Loucy (cell line): ENCODE measurements around the gene KLLN.
A peak's percentile ranks its signal among the peaks of the same experiment; 100 is the strongest.

Experiments used
- H2AFZ ChIP-seq: fragments of 200-600 bp; sonication (generic); 2 replicates; pipeline ENCODE4 v1.6.0; 2016; ENCODE audit warnings: antibody characterized with exemption, mild to moderate bottlenecking, low read length, moderate library complexity
- H3F3A ChIP-seq: fragments of 200-600 bp; 2 replicates; pipeline ENCODE4 v1.6.0; 2016; ENCODE audit warnings: antibody characterized with exemption, low read depth, mild to moderate bottlenecking
- H3K27me3 ChIP-seq: fragments of 200-600 bp; sonication (generic); 2 replicates; pipeline ENCODE4 v1.6.1; 2014; ENCODE audit warnings: low read length, mild to moderate bottlenecking; ENCODE audit not compliant: insufficient read depth, poor library complexity, severe bottlenecking
- H3K36me3 ChIP-seq: fragments of 200-600 bp; sonication (generic); 2 replicates; pipeline ENCODE4 v1.6.1; 2016; ENCODE audit warnings: low read length; ENCODE audit not compliant: insufficient read depth
- H3K4me1 ChIP-seq: fragments of 200-600 bp; sonication (generic); 2 replicates; pipeline ENCODE4 v1.5.1; 2014; ENCODE audit warnings: low read length, mild to moderate bottlenecking; ENCODE audit not compliant: insufficient read depth, poor library complexity, severe bottlenecking
- H3K4me2 ChIP-seq: fragments of 200-600 bp; sonication (generic); 2 replicates; pipeline ENCODE4 v1.6.0; 2014; ENCODE audit warnings: antibody characterized with exemption, low read length, low read depth, mild to moderate bottlenecking; ENCODE audit not compliant: poor library complexity, severe bottlenecking
- H3K4me3 ChIP-seq: fragments of 200-600 bp; sonication (generic); 2 replicates; pipeline ENCODE4 v1.5.1; 2014; ENCODE audit warnings: low read length, mild to moderate bottlenecking, mixed read lengths; ENCODE audit not compliant: poor library complexity, severe bottlenecking
- H3K79me2 ChIP-seq: fragments of 200-600 bp; sonication (generic); 2 replicates; pipeline ENCODE4 v1.6.1; 2014; ENCODE audit warnings: low read length; ENCODE audit not compliant: insufficient read depth
- H3K9ac ChIP-seq: fragments of 200-600 bp; sonication (generic); 2 replicates; pipeline ENCODE4 v1.6.0; 2014; ENCODE audit warnings: mild to moderate bottlenecking, low read depth, low read length, moderate library complexity; ENCODE audit not compliant: poor library complexity, severe bottlenecking
- H3K9me2 ChIP-seq: fragments of 200-600 bp; sonication (generic); replicated peaks from 2 replicates; pipeline ENCODE4 v1.6.1; 2016; ENCODE audit warnings: low read depth, low read length, mixed read lengths
- H3K9me3 ChIP-seq: fragments of 200-600 bp; sonication (generic); 2 replicates; pipeline ENCODE4 v1.6.1; 2014; ENCODE audit warnings: mild to moderate bottlenecking, antibody characterized with exemption, low read length, low read depth; ENCODE audit not compliant: insufficient read depth
- H4K20me1 ChIP-seq: fragments of 200-600 bp; sonication (generic); 2 replicates; pipeline ENCODE4 v1.6.0; 2014; ENCODE audit warnings: antibody characterized with exemption, low read length, mild to moderate bottlenecking; ENCODE audit not compliant: insufficient read depth, poor library complexity, severe bottlenecking
- EZH2phosphoT487 ChIP-seq: fragments of 200-600 bp; IDR thresholded peaks from 2 replicates; pipeline ENCODE4 v1.6.1; 2018; ENCODE audit warnings: antibody characterized with exemption, mild to moderate bottlenecking, moderate library complexity, borderline replicate concordance
- TF ChIP-seq, protein P1 (sequence below): fragments of 200-600 bp; sonication (generic); conservative IDR thresholded peaks from 2 replicates; pipeline ENCODE4 v1.5.1; 2014; ENCODE audit warnings: mild to moderate bottlenecking, antibody characterized with exemption, low read length

KLLN gene

DNA sequence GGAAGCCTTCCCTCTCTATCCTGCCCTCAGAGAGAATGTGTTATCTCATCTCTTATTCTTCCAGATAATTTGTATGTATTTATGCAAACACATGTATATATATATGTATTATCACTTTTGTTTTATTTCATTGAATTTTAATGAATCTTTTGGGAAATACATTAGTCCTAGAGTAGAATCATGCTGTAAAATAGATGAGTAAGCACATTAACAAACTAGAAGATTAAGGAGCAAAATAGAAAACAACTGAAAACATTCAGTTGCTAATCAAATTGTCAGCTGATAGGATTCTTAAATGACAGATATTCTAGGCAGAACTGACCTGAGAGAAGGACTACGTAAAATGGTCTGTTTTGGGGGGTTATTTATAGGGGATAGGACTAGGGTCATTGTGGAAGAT is 11.2 kb downstream of the KLLN start:
- no peaks in the 10 kb centered on the region for H3K9me2 ChIP-seq
- no peaks in the 10 kb centered on the region; the same call in 1 of the 2 replicates for H3K36me3 ChIP-seq
- peaks cover 9% of the 10 kb centered on the region for H3K9me3 ChIP-seq
- H3K27me3 ChIP-seq = no peaks in the 10 kb centered on the region
- no peaks in the 10 kb centered on the region for H4K20me1 ChIP-seq
- peaks cover 35% of the 10 kb centered on the region for H3K4me1 ChIP-seq
- H3K79me2 ChIP-seq = peaks cover 24% of the 10 kb centered on the region; the same call in 1 of the 2 replicates
- H3K9ac ChIP-seq = peak overlapping the region; percentile 86
- no peak overlapping the region for H3K4me3 ChIP-seq
- TF ChIP-seq, protein P1, sequence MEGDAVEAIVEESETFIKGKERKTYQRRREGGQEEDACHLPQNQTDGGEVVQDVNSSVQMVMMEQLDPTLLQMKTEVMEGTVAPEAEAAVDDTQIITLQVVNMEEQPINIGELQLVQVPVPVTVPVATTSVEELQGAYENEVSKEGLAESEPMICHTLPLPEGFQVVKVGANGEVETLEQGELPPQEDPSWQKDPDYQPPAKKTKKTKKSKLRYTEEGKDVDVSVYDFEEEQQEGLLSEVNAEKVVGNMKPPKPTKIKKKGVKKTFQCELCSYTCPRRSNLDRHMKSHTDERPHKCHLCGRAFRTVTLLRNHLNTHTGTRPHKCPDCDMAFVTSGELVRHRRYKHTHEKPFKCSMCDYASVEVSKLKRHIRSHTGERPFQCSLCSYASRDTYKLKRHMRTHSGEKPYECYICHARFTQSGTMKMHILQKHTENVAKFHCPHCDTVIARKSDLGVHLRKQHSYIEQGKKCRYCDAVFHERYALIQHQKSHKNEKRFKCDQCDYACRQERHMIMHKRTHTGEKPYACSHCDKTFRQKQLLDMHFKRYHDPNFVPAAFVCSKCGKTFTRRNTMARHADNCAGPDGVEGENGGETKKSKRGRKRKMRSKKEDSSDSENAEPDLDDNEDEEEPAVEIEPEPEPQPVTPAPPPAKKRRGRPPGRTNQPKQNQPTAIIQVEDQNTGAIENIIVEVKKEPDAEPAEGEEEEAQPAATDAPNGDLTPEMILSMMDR = no peak
- TF ChIP-seq EZH2phosphoT487 = no peak
- H3K4me2 ChIP-seq = no peak overlapping the region
- no peak overlapping the region for H2AFZ ChIP-seq
- H3F3A ChIP-seq = peaks cover 6% of the 10 kb centered on the region

DNA sequence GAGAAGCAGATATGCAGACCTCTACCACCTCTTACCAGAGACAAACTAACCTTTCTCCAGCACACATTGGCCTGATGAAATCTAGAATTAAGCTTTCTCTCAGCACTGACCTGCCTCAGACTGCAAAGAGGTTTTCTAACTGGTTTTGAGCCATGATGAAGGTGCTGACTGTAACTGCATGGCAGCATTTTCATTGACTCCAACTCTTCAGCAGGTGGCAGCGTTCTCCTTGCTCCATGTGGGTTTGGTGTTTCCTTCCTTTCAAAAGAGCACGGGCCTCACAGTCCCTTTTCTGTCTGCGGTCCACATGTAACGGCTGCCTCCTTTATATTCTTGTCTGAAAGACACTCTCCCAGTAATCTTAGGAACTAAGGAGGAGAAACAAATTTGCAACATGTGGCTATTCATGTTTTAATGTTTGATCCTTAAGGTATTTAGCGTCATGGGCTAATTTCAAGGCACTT is 12.6 kb downstream of the KLLN start:
- Histone ChIP-seq H3K9me2 (no peaks in the 10 kb centered on the region), H3K9ac (peak overlapping the region; percentile 86), H4K20me1 (no peaks in the 10 kb centered on the region), H2AFZ (peak overlapping the region; percentile 49; the same call in 1 of the 2 replicates), H3F3A (peaks cover 3% of the 10 kb centered on the region; the same call in 1 of the 2 replicates), H3K4me1 (peaks cover 32% of the 10 kb centered on the region), H3K27me3 (no peaks in the 10 kb centered on the region), H3K79me2 (peaks cover 17% of the 10 kb centered on the region; the same call in 1 of the 2 replicates), H3K9me3 (no peaks in the 10 kb centered on the region; the same call in 1 of the 2 replicates), H3K4me2 (peak overlapping the region; percentile 74), H3K4me3 (peak overlapping the region; percentile 59), H3K36me3 (no peaks in the 10 kb centered on the region; the same call in 1 of the 2 replicates)
- TF ChIP-seq, protein P1 = peak; percentile 88
- TF ChIP-seq EZH2phosphoT487 = no peak

DNA sequence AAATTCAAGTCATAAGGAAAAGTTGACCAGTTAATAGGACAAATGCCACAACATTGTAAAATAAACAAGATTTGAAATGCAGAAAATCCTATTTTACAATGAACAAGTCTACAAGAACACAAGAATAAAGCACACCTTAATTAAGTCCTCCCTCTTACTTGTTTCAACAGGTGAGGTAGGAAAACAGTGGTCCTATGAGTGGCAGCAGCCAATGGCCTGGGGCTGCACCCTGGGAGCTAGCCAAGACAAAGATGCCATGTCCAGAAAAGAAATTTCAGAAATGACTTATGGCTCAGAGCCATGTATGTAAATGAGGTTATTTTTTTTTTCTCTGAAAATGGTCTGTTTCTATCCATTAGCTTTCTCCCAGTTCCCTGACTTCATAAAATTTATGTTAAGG is 14.3 kb downstream of the KLLN start:
- peaks cover 24% of the 10 kb centered on the region for H3K4me1 ChIP-seq
- H2AFZ ChIP-seq = no peak overlapping the region
- H3K9me3 ChIP-seq = no peaks in the 10 kb centered on the region
- no peaks in the 10 kb centered on the region for H3K27me3 ChIP-seq
- H3K9ac ChIP-seq = no peak overlapping the region
- no peaks in the 10 kb centered on the region for H3F3A ChIP-seq
- TF ChIP-seq EZH2phosphoT487 = no peak
- TF ChIP-seq, protein P1 = no peak
- H3K79me2 ChIP-seq = peaks cover 17% of the 10 kb centered on the region; the same call in 1 of the 2 replicates
- no peaks in the 10 kb centered on the region for H3K36me3 ChIP-seq
- no peaks in the 10 kb centered on the region for H3K9me2 ChIP-seq
- H3K4me2 ChIP-seq = no peak overlapping the region
- no peak overlapping the region for H3K4me3 ChIP-seq
- no peaks in the 10 kb centered on the region for H4K20me1 ChIP-seq
